OCI-LY1 (cell line): ENCODE results near the gene MKX.
A peak's percentile ranks its signal among the peaks of the same experiment; 100 is the strongest.

Experiments used
- H2AFZ ChIP-seq: fragments of 200-600 bp; sonication (generic), shearing (Covaris generic); 2 replicates; pipeline ENCODE4 v1.6.0; 2014; ENCODE audit warnings: antibody characterized with exemption, mild to moderate bottlenecking, low read length
- H3F3A ChIP-seq: fragments of 200-600 bp; sonication (generic), shearing (Covaris generic); 2 replicates; pipeline ENCODE4 v1.6.0; 2014; ENCODE audit warnings: mild to moderate bottlenecking, antibody characterized with exemption, low read length, moderate library complexity; ENCODE audit not compliant: insufficient read depth
- H3K27ac ChIP-seq: fragments of 200-600 bp; sonication (generic); 2 replicates; pipeline ENCODE4 v1.5.1; 2014; ENCODE audit warnings: low read length, mixed run types, mild to moderate bottlenecking, low read depth; ENCODE audit not compliant: poor library complexity, severe bottlenecking
- H3K27me3 ChIP-seq: fragments of 200-600 bp; sonication (generic); 2 replicates; pipeline ENCODE4 v1.6.0; 2014; ENCODE audit warnings: antibody characterized with exemption, mild to moderate bottlenecking, low read length, moderate library complexity; ENCODE audit not compliant: insufficient read depth
- H3K36me3 ChIP-seq: fragments of 200-600 bp; sonication (generic); 2 replicates; pipeline ENCODE4 v1.6.1; 2014; ENCODE audit warnings: mild to moderate bottlenecking, antibody characterized with exemption, low read length, moderate library complexity, mixed read lengths; ENCODE audit not compliant: insufficient read depth
- H3K4me1 ChIP-seq: fragments of 200-600 bp; sonication (generic); 2 replicates; pipeline ENCODE4 v1.5.1; 2014; ENCODE audit warnings: mild to moderate bottlenecking, low read length, moderate library complexity; ENCODE audit not compliant: insufficient read depth, severe bottlenecking
- H3K4me2 ChIP-seq: fragments of 200-600 bp; sonication (generic), shearing (Covaris generic); 2 replicates; pipeline ENCODE4 v1.6.1; 2014; ENCODE audit warnings: low read length
- H3K4me3 ChIP-seq: fragments of 200-600 bp; sonication (generic); 2 replicates; pipeline ENCODE4 v1.5.1; 2014; ENCODE audit warnings: low read length, low read depth, mild to moderate bottlenecking, mixed read lengths; ENCODE audit not compliant: poor library complexity, severe bottlenecking
- H3K79me2 ChIP-seq: fragments of 200-600 bp; shearing (Covaris generic); 2 replicates; pipeline ENCODE4 v1.6.1; 2016; ENCODE audit warnings: mixed run types, low read length, mixed read lengths; ENCODE audit not compliant: insufficient read depth
- H3K9ac ChIP-seq: fragments of 200-600 bp; sonication (generic), shearing (Covaris generic); 2 replicates; pipeline ENCODE4 v1.6.1; 2014; ENCODE audit warnings: mild to moderate bottlenecking, low read length, mixed read lengths
- H3K9me2 ChIP-seq: fragments of 200-600 bp; sonication (generic), shearing (Covaris generic); 2 replicates; pipeline ENCODE4 v1.6.1; 2014; ENCODE audit warnings: low read depth, mild to moderate bottlenecking, low read length, mixed read lengths
- H3K9me3 ChIP-seq: fragments of 200-600 bp; shearing (Covaris generic); 2 replicates; pipeline ENCODE4 v1.6.1; 2014; ENCODE audit warnings: low read length, mixed read lengths
- H4K20me1 ChIP-seq: fragments of 200-600 bp; sonication (generic), shearing (Covaris generic); 2 replicates; pipeline ENCODE4 v1.6.0; 2016; ENCODE audit warnings: mild to moderate bottlenecking, low read length; ENCODE audit not compliant: insufficient read depth
- CTCF ChIP-seq: fragments of 200-600 bp; sonication (generic), shearing (Covaris generic); IDR thresholded peaks from 2 replicates; pipeline ENCODE4 v1.5.1; 2017; ENCODE audit warnings: mild to moderate bottlenecking, antibody characterized with exemption, low read length, moderate library complexity, mixed read lengths
- EZH2 ChIP-seq: fragments of 200-600 bp; sonication (generic), shearing (Covaris generic); IDR thresholded peaks from 2 replicates; pipeline ENCODE4 v1.8.0; 2017; ENCODE audit warnings: borderline replicate concordance, mixed run types, mild to moderate bottlenecking, antibody characterized with exemption, low read length, moderate library complexity, mixed read lengths

The MKX gene

GRCh38 chr10:27784272-27784671 lies 38.7 kb upstream of the MKX start:
- Histone ChIP-seq H3K36me3 (no peaks in the 10 kb centered on the region), H3K9me3 (no peaks in the 10 kb centered on the region), H3K4me2 (no peak overlapping the region), H3K9ac (no peak overlapping the region), H2AFZ (no peak overlapping the region), H3F3A (no peaks in the 10 kb centered on the region), H3K79me2 (no peaks in the 10 kb centered on the region), H4K20me1 (no peaks in the 10 kb centered on the region), H3K9me2 (no peaks in the 10 kb centered on the region), H3K4me1 (no peaks in the 10 kb centered on the region), H3K27ac (no peak overlapping the region), H3K27me3 (no peaks in the 10 kb centered on the region), H3K4me3 (no peak overlapping the region)
- TF ChIP-seq EZH2 (no peak), CTCF (no peak)

- Histone ChIP-seq H4K20me1 (no peaks in the 10 kb centered on the region), H3K79me2 (no peaks in the 10 kb centered on the region), H3K4me1 (no peaks in the 10 kb centered on the region), H3K27ac (no peak overlapping the region), H3K9ac (no peak overlapping the region), H3K9me3 (no peaks in the 10 kb centered on the region), H2AFZ (no peak overlapping the region), H3K27me3 (no peaks in the 10 kb centered on the region), H3F3A (no peaks in the 10 kb centered on the region), H3K4me3 (no peak overlapping the region), H3K36me3 (no peaks in the 10 kb centered on the region), H3K9me2 (no peaks in the 10 kb centered on the region), H3K4me2 (no peak overlapping the region)
- TF ChIP-seq CTCF (peak; percentile 40; the same call in 1 of the 2 replicates), EZH2 (no peak)
Observed at GRCh38 chr10:27783660-27784059, 38.0 kb upstream of the MKX start.

GRCh38 chr10:27779462-27780015 lies 33.9 kb upstream of the MKX start:
- Histone ChIP-seq H3K4me3 (no peak overlapping the region), H4K20me1 (no peaks in the 10 kb centered on the region), H3K9me3 (no peaks in the 10 kb centered on the region), H3K9me2 (no peaks in the 10 kb centered on the region), H3K36me3 (no peaks in the 10 kb centered on the region), H3K79me2 (no peaks in the 10 kb centered on the region), H3K27ac (no peak overlapping the region), H3F3A (no peaks in the 10 kb centered on the region), H3K27me3 (no peaks in the 10 kb centered on the region), H3K9ac (no peak overlapping the region), H2AFZ (no peak overlapping the region), H3K4me2 (no peak overlapping the region), H3K4me1 (no peaks in the 10 kb centered on the region)
- TF ChIP-seq EZH2 (no peak), CTCF (no peak)
